GM12864 (cell line): ENCODE results near the gene ANKRD36.
"Not testable (repeated sequence)": the region's sequence is repeated elsewhere in the genome, so short reads cannot be mapped to it uniquely, and the experiment has no call there.

Source experiments
- DNase-seq: peaks from one replicate; pipeline ENCODE4 v3.0.0-alpha.2; 2011; ENCODE audit warnings: low read depth
- H3K4me3 ChIP-seq: 2 replicates; pipeline ENCODE4 v1.5.1; 2011; ENCODE audit warnings: mild to moderate bottlenecking, low read depth, low read length, control low read depth
- TF ChIP-seq, protein P1 (sequence below): IDR thresholded peaks from 2 replicates; pipeline ENCODE4 v1.5.1; 2011; ENCODE audit warnings: low read depth, mild to moderate bottlenecking, moderate library complexity, low read length, control low read depth, inconsistent platforms; ENCODE audit errors: missing control alignments

Gene ANKRD36

DNA sequence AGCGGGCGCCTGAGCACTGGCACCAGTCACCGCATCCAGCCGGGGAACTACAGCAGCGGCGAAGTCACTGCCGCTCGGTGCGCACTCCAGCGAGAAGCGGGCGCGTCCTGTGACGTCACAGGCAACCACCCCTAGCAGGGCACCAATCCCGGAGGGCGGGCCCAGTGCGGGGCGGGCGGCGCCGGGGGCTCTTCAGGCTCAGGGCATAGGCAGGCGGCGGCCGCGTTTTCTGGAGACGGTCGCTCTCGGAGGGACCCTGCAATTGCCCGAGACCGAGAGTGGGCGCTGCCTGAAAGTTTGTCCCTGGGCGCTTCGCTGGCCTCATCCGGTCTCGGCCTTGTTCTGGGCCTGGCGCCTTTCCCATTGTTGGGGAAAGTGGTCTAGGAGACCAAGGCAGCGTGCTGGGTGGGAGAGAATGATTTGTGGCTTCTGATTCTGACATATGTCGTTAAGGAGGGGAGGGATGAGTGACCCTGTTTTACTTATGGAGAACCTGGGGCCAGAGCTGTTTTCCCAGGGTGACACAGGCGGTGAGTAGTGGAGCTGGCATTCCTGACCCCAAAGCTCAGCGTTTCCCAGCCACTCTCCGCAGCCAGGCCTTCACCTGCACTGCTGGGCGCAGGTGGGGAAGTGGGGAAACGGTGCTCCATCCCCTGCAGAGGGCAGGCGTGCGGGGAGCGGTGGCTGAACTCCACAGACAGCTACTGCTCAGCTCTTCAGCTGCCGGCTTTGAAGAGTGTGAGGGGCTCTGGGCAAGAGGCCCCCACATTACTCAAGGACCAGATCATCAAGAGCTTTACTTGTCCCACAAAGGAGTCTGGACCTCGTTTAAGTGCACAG lies 18.0 kb upstream of the ANKRD36 start, which contains the start of gene FAHD2B:
Gene FAHD2B, minus strand, starts transcription at position 111 of the 840 bp plus-strand sequence. CDS start 3,176 bp downstream, outside the sequence.
- not testable (repeated sequence) for DNase-seq
- H3K4me3 ChIP-seq = peak within 1 kb of the TSS; percentile 43

GRCh38 chr2:97095661-97096060 lies 17.3 kb upstream of the ANKRD36 start:
- TF ChIP-seq, protein P1, sequence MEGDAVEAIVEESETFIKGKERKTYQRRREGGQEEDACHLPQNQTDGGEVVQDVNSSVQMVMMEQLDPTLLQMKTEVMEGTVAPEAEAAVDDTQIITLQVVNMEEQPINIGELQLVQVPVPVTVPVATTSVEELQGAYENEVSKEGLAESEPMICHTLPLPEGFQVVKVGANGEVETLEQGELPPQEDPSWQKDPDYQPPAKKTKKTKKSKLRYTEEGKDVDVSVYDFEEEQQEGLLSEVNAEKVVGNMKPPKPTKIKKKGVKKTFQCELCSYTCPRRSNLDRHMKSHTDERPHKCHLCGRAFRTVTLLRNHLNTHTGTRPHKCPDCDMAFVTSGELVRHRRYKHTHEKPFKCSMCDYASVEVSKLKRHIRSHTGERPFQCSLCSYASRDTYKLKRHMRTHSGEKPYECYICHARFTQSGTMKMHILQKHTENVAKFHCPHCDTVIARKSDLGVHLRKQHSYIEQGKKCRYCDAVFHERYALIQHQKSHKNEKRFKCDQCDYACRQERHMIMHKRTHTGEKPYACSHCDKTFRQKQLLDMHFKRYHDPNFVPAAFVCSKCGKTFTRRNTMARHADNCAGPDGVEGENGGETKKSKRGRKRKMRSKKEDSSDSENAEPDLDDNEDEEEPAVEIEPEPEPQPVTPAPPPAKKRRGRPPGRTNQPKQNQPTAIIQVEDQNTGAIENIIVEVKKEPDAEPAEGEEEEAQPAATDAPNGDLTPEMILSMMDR = no peak
- no peak overlapping the region for H3K4me3 ChIP-seq
- no peak for DNase-seq

- H3K4me3 ChIP-seq, DNase-seq: not testable (repeated sequence)
Measured at GRCh38 chr2:97098786-97099372, 14.1 kb upstream of the ANKRD36 start.

DNA sequence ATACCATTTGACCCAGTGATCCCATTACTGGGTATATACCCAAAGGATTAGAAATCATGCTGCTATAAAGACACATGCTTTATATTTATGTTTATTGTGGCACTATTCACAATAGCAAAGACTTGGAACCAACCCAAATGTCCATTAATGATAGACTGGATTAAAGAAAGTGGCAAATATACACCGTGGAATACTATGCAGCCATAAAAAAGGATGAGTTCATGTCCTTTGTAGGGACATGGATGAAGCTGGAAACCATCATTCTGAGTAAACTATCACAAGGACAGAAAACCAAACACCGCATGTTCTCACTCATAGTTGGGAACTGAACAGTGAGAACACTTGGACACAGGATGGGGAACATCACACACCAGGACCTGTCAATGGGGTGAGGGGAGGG lies 6.1 kb upstream of the ANKRD36 start:
- H3K4me3 ChIP-seq, DNase-seq: not testable (repeated sequence)

DNA sequence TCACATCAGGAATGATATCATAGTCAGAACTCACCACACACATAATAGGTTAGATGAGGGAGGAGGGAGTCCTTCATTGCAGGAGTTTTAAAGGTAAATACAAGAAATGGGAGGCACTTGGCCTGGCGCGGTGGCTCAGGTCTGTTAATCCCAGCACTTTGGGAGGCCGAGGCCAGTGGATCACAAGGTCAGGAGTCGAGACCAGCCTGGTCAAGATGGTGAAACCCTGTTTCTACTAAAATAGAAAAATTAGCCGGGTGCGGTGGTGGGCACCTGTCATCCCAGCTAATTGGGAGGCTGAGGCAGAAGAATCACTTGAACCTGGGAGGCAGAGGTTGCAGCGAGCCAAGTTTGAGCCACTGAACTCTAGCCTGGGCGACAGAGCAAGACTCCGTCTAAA lies 1.7 kb upstream of the ANKRD36 start:
- DNase-seq, H3K4me3 ChIP-seq: not testable (repeated sequence)

DNA sequence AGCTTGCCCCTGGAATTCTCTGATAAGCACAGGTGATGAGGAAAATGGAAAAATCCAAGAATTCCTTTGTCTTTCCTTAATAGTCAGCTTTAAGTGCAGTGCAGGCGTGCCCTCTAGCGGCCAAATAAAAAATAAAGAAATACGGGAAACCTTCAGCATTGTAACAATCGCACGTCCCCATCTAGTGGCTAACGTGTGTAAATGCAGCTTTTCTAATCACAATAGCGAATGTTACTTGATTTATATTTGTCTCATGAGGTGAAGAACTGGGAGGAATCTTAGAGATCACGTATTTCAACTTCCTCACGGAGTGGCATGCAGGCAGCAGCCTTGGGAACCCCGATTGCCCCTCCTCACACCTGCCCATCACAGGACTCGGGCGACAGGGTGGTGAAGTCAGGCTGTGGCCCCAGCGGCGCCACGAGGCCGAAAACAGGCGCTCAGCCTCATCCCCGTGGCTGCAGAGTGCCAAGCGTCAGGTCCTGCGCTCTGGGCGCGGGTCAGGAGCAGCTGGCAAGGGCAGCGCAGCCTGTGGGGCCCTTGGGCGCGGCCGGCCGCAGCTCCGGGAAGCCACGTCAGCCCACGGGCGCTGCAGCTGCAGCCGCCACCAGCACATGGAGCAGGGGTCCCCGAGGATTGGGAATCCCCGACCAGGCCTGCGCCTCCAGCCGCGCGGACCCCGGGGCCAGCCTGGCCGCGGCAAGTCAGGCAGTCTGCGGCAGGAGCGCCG lies 468 bp upstream of the ANKRD36 start:
- TF ChIP-seq, protein P1 = peak; percentile 58
- DNase-seq = not testable (repeated sequence)

GRCh38 chr2:97113882-97114255 lies 916 bp downstream of the ANKRD36 start:
- not testable (repeated sequence) for DNase-seq
- H3K4me3 ChIP-seq = peak overlapping the region; percentile 78

More for the DNA sequence above, 468 bp upstream of the ANKRD36 start:
- peak overlapping the region; percentile 70 for H3K4me3 ChIP-seq

DNA sequence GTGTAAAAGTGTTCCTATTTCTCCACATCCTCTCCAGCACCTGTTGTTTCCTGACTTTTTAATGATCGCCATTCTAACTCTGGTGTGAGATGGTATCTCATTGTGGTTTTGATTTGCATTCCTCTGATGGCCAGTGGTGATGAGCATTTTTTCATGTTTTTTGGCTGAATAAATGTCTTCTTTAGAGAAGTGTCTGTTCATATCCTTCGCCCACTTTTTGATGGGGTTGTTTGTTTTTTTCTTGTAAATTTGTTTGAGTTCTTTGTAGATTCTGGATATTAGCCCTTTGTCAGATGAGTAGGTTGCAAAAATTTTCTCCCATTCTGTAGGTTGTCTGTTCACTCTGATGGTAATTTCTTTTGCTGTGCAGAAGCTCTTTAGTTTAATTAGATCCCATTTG lies 16.1 kb downstream of the ANKRD36 start:
- DNase-seq = not testable (repeated sequence)

GRCh38 chr2:97144016-97144415 lies 31.1 kb downstream of the ANKRD36 start:
- DNase-seq, H3K4me3 ChIP-seq: not testable (repeated sequence)

More for the DNA sequence above, 16.1 kb downstream of the ANKRD36 start:
- not testable (repeated sequence) for H3K4me3 ChIP-seq

DNA sequence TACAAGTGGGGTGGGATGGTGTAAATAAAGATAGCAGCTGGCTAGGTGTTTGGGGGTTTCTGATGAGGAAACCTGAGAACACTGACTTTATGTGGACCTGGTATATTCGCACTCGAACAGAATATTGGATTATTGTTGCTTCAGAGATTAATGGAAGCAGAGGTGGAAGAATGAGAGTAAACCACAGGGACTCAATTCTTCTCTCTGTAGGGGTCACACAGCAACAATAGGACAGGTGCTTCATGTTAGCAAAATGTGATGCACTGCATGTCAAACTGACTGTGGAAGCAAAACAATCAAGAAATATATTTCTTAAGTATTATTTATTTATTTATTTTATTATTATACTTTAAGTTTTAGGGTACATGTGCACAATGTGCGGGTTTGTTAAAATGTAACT lies 53.6 kb downstream of the ANKRD36 start:
- not testable (repeated sequence) for H3K4me3 ChIP-seq, DNase-seq

- not testable (repeated sequence) for DNase-seq, H3K4me3 ChIP-seq
Measured at GRCh38 chr2:97167938-97168337, 55.0 kb downstream of the ANKRD36 start.

GRCh38 chr2:97168583-97168982 lies 55.6 kb downstream of the ANKRD36 start:
- H3K4me3 ChIP-seq, DNase-seq: not testable (repeated sequence)

DNA sequence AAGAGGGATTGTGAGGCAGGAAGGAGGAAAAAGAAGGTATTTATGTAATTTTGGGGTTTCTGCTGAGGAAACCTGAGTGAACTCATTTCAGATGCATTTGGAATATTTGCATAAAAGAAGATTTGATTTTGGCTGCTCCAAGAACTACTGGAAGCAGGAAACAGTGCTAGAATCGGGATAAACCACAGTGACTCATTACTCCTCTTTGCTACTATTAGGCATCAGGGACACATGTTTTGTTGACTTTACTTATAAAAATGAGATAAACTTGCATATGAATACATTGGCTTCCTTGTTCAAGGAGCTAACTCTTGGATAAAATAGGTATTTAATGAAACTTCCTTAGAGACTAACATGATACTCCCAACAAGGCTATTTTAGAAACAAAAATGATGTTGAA lies 67.4 kb downstream of the ANKRD36 start:
- not testable (repeated sequence) for H3K4me3 ChIP-seq, DNase-seq

- H3K4me3 ChIP-seq, DNase-seq: not testable (repeated sequence)
Measured at GRCh38 chr2:97195349-97195748, 82.4 kb downstream of the ANKRD36 start.

GRCh38 chr2:97197251-97197650 lies 84.3 kb downstream of the ANKRD36 start:
- H3K4me3 ChIP-seq, DNase-seq: not testable (repeated sequence)

- not testable (repeated sequence) for H3K4me3 ChIP-seq, DNase-seq
Measured at GRCh38 chr2:97200887-97201286, 87.9 kb downstream of the ANKRD36 start.
